Caco-2 (cell line): ENCODE data around the gene MARVELD1. TPM values are rescaled to one million over a fixed set of nuclear protein-coding genes. Genes with fewer than 3 reads are reported as not detected.

Source experiments
- BruUV-seq: library from RNA; stranded (reverse); fragments of 400-500 nt; replicated peaks from 2 replicates; lab custom pipeline; 2021; lab: Mats Ljungman, UMichigan
- CTCF ChIA-PET: fragments of 300-600 bp; sonication (Branson Sonifier 250); formaldehyde crosslinking; loops from one replicate; lab custom pipeline; 2022; ENCODE audit warnings: antibody characterized with exemption; lab: Charles Lee
- POLR2A ChIA-PET: fragments of 300-600 bp; sonication (Branson Sonifier 250); formaldehyde crosslinking; loops from one replicate; lab custom pipeline; 2022; ENCODE audit warnings: antibody characterized with exemption; lab: Charles Lee
- DNase-seq, 2 experiments: peaks; one replicate each; pipeline versions ENCODE4 v3.0.0 to v3.0.0-alpha.2; 2020 to 2022
- H3K27me3 ChIP-seq: replicated peaks from 2 replicates; pipeline ENCODE4 v1.6.0; 2011; ENCODE audit warnings: low read length; ENCODE audit not compliant: control insufficient read depth, insufficient read depth
- H3K36me3 ChIP-seq: 2 replicates; pipeline ENCODE4 v1.5.1; 2011; ENCODE audit warnings: low read length; ENCODE audit not compliant: control insufficient read depth, insufficient read depth
- H3K4me1 ChIP-seq: fragments of 250-450 bp; sonication (Bioruptor Pico); 2 replicates; pipeline ENCODE4 v1.5.1; 2020; ENCODE audit warnings: mild to moderate bottlenecking
- H3K4me3 ChIP-seq: 2 replicates; pipeline ENCODE4 v1.5.1; 2011; ENCODE audit warnings: low read depth, mild to moderate bottlenecking, control low read depth, low read length
- H3K9me3 ChIP-seq: fragments of 250-450 bp; sonication (Bioruptor Pico); 2 replicates; pipeline ENCODE4 v1.5.1; 2020; ENCODE audit warnings: mild to moderate bottlenecking, moderate library complexity
- H3K27ac Mint-ChIP-seq: one replicate; pipeline ENCODE4 v1.8.0; 2022; ENCODE audit warnings: mixed read lengths; ENCODE audit not compliant: unreplicated experiment
- H3K27me3 Mint-ChIP-seq: one replicate; pipeline ENCODE4 v1.8.0; 2022; ENCODE audit warnings: mixed read lengths; ENCODE audit not compliant: insufficient read depth, unreplicated experiment
- H3K36me3 Mint-ChIP-seq: one replicate; pipeline ENCODE4 v1.8.0; 2022; ENCODE audit warnings: mild to moderate bottlenecking, mixed read lengths; ENCODE audit not compliant: insufficient read depth, unreplicated experiment
- H3K4me1 Mint-ChIP-seq: one replicate; pipeline ENCODE4 v1.8.0; 2022; ENCODE audit warnings: low read depth, mixed read lengths; ENCODE audit not compliant: unreplicated experiment
- H3K4me3 Mint-ChIP-seq: one replicate; pipeline ENCODE4 v1.8.0; 2022; ENCODE audit warnings: mild to moderate bottlenecking, moderate library complexity, mixed read lengths; ENCODE audit not compliant: unreplicated experiment
- H3K9me3 Mint-ChIP-seq: one replicate; pipeline ENCODE4 v1.8.0; 2022; ENCODE audit warnings: mixed read lengths; ENCODE audit not compliant: unreplicated experiment
- CTCF ChIP-seq, 2 experiments: fragments of 200-600 bp in 1 of 2; IDR thresholded peaks; 1 replicate in 1 of 2; 2 replicates in 1 of 2; pipeline versions ENCODE4 v1.5.1 to v1.8.0; 2011 to 2022; ENCODE audit warnings: antibody characterized with exemption in 1 of 2, control low read depth in 1 of 2, inconsistent platforms in 1 of 2, low read depth in 1 of 2, low read length in 1 of 2, mild to moderate bottlenecking in 1 of 2, moderate library complexity in 1 of 2; ENCODE audit not compliant: insufficient read depth in 1 of 2, severe bottlenecking in 1 of 2, unreplicated experiment in 1 of 2
- intact Hi-C: fragments of 100-400 bp; cut with micrococcal nuclease; formaldehyde crosslinking; loops from one replicate; pipeline ENCODE4 v1.10.0; 2022; ENCODE audit not compliant: unreplicated experiment
- total RNA-seq: library from RNA; stranded (reverse); gene quantifications from 2 replicates; pipeline ENCODE4 v1.2.3, GENCODE V29; 2022

Gene MARVELD1
- total RNA-seq, 1 experiment from 2014 or later = 19.6 TPM

- Mint-ChIP-seq H3K4me3 (peak overlapping the region; percentile 21), H3K4me1 (peaks cover 18% of the 10 kb centered on the region), H3K27me3 (no peaks in the 10 kb centered on the region), H3K9me3 (no peaks in the 10 kb centered on the region), H3K27ac (peak overlapping the region; percentile 44), H3K36me3 (peaks cover 10% of the 10 kb centered on the region)
- peak; percentile 70 to 75 for DNase-seq
- TF ChIP-seq CTCF (IDR thresholded peaks at IDR 0.05; ENCODE audit: insufficient read depth in 1 of 2, low read depth in 1 of 2, low read length in 1 of 2, severe bottlenecking in 1 of 2, unreplicated experiment in 1 of 2) = peak; percentile 68 to 86
- intact Hi-C loops = loop anchor here (1.0 kb wide), 1 partner anchor 22 kb away; no protein-coding TSS in a partner anchor
- ChIA-PET CTCF (interaction anchor here (0.5 to 1.8 kb wide), 13 partner anchors 8 to 79 kb away, joined by 3 to 13 read pairs (median 5); partner anchors contain the start of genes AVPI1 and ZFYVE27), POLR2A (interaction anchor here (1.6 kb wide), 1 partner anchor 22 kb away, joined by 13 read pairs; the partner anchor contains the start of gene AVPI1)
- Histone ChIP-seq H3K27me3 (no peaks in the 10 kb centered on the region), H3K4me1 (peaks cover 17% of the 10 kb centered on the region; the same call in 1 of the 2 replicates), H3K36me3 (no peaks in the 10 kb centered on the region), H3K9me3 (no peaks in the 10 kb centered on the region), H3K4me3 (no peak overlapping the region)
- BruUV-seq = no TSS peak
Measured at GRCh38 chr10:97708976-97709946, 4.3 kb upstream of the MARVELD1 start.

GRCh38 chr10:97711640-97712572 is 1.6 kb upstream of the MARVELD1 start:
- H3K36me3 ChIP-seq = no peaks in the 10 kb centered on the region
- Mint-ChIP-seq H3K27me3 (no peaks in the 10 kb centered on the region), H3K27ac (no peak overlapping the region), H3K9me3 (no peaks in the 10 kb centered on the region), H3K4me1 (peaks cover 18% of the 10 kb centered on the region), H3K36me3 (peaks cover 17% of the 10 kb centered on the region), H3K4me3 (peak overlapping the region; percentile 56)
- peaks cover 24% of the 10 kb centered on the region for H3K4me1 ChIP-seq
- BruUV-seq = no TSS peak
- no peak for DNase-seq
- CTCF ChIA-PET = interaction anchor here (1.5 kb wide), 1 partner anchor 25 kb away, joined by 3 read pairs; the partner anchor contains the start of gene AVPI1
- no peaks in the 10 kb centered on the region for H3K27me3 ChIP-seq
- no peak overlapping the region for H3K4me3 ChIP-seq
- POLR2A ChIA-PET = interaction anchor here (1.1 to 1.4 kb wide), 2 partner anchors 15 to 25 kb away, joined by 3 read pairs; partner anchors contain the start of gene AVPI1
- H3K9me3 ChIP-seq = no peaks in the 10 kb centered on the region
- TF ChIP-seq CTCF (IDR thresholded peaks at IDR 0.05; ENCODE audit: insufficient read depth in 1 of 2, low read depth in 1 of 2, low read length in 1 of 2, severe bottlenecking in 1 of 2, unreplicated experiment in 1 of 2) = no peak
- intact Hi-C loops = no loop called here
